Left renal cortex interstitium (tissue), 4 donors: ENCODE results near the gene TCF4. TPM values are rescaled to one million over a fixed set of nuclear protein-coding genes. Genes with fewer than 3 reads are reported as not detected.
"Not testable (repeated sequence)": the region's sequence is repeated elsewhere in the genome, so short reads cannot be mapped to it uniquely, and the experiment has no call there.

Experiments used
- DNase-seq, 4 donors: peaks; one replicate each; pipeline ENCODE4 v3.0.0-alpha.2; 2013; ENCODE audit warnings: low read depth in 4 of 4, low spot score in 2 of 4, missing footprints in 1 of 4
- polyA plus RNA-seq, 4 donors: library from polyadenylated mRNA; unstranded; fragments of 120-200 nt; gene quantifications; one replicate each; pipeline ENCODE4 v1.2.1, GENCODE V29; 2013; ENCODE audit not compliant: insufficient read length in 4 of 4

The TCF4 gene
- polyA plus RNA-seq, 4 donors: 60.9 to 74.8 (median 71.2) TPM

GRCh38 chr18:55483266-55483871 is 104.6 kb downstream of the TCF4 start:
- DNase-seq: no peak

DNA sequence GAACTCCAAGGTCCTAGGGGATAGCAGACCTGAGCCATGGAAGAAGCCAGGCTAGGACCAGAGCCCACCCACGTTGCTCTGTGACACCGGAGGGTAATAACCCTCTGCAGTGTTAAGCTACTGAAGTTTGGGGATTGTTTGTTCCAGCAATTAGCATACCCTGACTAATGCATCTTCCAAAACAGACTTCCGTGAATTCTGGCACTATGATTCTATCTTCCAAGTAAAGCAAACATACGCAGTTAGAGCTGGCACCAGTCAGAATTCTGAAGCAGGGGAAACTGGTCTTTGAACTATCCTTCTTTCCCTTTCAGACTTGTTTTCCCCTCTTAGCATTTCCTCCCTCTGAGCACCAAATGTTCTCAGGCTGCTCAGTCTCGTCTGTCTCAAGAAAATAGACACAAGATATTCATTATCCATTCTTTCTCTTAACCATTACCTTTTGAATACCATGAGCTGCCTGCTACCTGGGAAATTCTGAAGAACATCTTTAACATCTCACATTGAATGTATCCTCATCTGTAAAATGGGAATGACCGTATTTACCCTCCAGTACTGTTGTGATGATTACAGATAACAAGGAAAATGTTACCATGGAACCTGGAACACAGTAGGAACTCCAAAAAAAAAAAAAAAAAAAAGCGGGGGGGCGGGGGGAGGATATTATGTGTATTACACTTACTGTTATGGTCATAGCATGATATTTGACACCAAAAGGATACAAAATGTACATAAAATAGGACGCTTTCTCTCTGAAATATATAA is 108.2 kb downstream of the TCF4 start:
- no peak for DNase-seq

DNA sequence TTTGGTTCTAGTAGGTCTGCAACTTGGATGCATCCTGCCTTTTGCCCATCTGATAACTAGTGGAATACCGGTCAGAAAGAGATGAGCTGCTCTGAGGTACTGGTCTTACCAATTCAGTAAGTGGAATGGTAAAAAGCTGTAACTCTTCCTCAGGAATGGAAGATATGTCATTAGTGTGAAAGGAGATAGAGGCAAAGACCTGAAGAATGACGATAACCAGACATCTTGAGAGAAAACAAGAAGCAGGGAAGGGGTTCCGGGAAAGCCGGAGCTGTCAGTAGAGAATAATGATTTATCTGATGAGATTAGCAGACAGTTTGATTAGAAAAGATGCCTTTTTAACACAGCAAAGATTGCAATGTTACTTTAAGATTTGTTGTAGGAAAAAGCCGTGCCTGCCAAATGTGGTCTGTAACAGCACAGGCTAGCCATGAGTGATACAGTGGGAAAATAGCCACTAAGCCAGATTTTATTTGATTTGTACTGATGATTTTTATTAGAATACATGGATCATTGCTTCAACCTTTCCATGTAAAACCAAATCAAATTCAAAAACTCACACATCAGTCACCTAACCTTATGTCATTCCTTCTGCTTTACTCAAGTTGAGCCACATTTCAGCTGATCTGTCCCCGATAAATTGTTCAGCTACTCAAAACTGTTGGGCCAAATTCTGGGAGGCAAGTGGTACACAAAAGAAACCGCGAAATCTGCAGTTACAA is 110.0 kb downstream of the TCF4 start:
- DNase-seq: no peak

- no peak for DNase-seq
Measured at GRCh38 chr18:55477499-55477859, 110.5 kb downstream of the TCF4 start.

DNA sequence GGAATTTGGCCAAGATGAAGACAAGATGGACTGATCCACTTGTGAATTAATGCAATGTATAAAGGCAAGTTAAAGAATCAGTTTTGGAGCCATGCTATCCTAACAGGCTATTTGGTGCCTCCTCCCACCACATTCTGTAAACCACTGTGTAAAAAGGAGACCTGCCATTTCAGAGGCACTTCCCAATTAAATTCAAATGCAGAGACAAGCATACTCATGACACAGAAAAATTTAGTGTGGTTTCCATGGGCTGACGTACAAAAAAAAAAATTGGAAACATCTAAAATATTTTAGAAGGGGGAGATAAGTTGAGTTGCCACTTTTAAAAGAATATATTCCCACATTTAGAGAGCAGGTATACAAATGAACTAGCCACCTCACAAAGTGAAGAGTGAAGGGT is 112.1 kb downstream of the TCF4 start:
- no peak for DNase-seq

GRCh38 chr18:55475467-55475866 is 112.5 kb downstream of the TCF4 start:
- DNase-seq: no peak

GRCh38 chr18:55473560-55473959 is 114.4 kb downstream of the TCF4 start:
- DNase-seq: no peak

DNA sequence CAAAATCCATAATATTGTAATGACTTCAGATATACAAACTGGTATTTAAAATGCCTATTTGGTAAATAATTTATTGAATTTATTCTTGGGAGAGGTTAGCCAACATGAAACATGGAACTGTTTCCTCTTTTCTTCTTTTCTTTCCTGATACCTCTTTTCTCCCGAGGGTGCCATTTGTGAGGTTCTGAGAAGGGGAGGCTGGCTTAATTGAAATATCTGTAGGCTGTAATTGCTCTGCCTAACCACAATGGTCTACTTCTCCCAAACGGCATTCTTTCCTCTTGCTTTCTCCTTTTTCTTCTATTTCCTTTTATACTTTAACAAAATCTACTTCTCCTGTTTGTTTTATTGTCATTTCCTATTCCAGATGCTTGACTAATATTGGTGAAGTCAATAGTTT is 114.9 kb downstream of the TCF4 start:
- DNase-seq: no peak

DNA sequence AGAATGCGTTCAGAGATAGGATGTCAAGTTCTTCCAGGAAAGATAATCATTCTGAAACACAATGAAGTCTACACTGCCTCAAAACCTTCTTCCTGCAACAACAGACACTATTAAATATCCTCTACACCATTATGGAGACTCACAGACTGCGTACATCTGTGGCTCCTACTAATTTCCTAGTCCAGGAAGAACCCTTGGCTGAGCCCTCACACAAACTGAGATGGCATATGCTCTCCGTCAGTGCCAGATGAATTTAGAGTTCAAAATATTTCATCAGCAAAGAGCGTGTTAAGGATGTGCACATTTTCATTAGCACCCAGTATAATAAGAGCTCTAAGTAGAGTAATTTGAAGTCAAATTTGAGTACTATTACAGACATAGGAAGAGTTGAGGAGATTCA is 117.2 kb downstream of the TCF4 start:
- DNase-seq: no peak

GRCh38 chr18:55469134-55469533 is 118.9 kb downstream of the TCF4 start:
- not testable (repeated sequence) for DNase-seq

GRCh38 chr18:55466789-55467188 is 121.2 kb downstream of the TCF4 start:
- DNase-seq: no peak

DNA sequence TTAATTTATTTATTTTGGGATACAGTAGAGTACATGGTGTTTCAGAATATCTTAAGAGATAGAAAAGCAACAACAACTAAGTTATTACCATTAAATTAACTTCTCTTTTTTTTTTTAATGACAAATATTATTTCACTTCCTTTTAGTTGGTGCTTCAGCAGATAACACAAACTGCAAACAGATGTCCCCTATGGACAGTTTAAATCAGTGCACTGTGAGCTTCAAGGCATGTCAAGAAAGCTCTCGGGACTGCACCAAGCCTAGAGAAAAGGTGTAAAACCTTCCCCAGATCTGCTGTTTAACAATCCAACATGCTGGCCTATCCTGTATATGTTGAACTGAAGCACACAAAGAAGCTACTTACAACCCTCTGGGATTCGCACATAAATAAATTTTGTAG is 122.7 kb downstream of the TCF4 start:
- no peak for DNase-seq

DNA sequence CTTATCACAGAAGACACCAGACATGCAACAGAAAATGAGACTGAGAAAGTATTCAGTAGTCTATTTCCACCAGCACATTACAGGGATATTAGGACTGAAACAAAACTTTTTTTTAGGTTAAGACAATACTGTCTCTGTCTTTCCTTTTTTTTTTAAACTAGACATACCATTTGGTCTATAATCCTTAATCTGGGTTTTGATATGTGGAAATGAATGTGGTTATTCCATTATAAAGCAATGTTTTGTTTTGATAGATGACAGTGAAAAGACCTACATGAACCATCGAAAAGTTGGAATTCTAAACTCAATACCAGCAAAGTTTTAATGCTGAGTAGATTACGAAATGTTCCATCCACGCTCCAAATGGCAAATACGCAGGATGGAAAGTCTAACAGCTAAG is 123.4 kb downstream of the TCF4 start:
- DNase-seq: no peak

GRCh38 chr18:55462652-55463051 is 125.3 kb downstream of the TCF4 start:
- peak in 2 of 4 donors; percentile 24 to 27 for DNase-seq

- peak in 2 of 4 donors; percentile 39 to 56 for DNase-seq
Measured at GRCh38 chr18:55461848-55462247, 126.1 kb downstream of the TCF4 start.

DNA sequence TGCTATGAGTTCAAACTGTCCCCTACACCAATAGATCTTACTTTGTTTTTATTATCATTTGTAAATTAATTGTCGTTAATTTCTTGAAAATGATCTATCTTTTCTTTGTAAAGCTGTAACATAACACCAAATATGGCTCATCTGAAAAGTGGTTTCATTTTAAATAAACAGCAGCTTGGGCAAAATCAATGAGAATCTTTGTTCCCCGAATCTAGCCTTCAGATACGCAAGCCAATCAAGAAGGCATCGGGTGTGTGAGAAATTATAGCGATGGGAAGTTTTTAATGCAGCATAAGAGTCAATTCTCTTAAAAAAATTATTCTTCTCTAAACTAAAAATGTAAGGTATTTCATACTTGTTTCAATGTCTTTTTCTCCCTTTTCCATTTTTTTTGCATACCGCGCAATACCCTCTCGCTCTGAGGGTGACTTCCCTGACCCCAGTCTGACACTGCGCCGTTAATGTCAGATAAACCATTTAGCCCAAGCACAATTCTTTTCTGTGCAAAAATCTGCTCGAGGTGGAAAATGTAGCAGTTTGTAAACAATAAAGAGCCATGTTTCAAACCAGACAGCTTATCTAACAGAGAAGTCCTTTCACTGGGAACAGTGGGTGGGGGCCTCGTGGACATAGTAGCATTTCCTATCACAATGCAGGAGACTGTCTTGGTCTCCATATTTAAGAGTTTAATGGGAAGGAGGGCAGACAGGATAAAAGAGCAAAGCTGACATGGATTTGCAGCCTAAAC is 129.4 kb downstream of the TCF4 start:
- DNase-seq: no peak

- DNase-seq: no peak
Measured at GRCh38 chr18:55457028-55457427, 131.0 kb downstream of the TCF4 start.

- no peak for DNase-seq
Measured at GRCh38 chr18:55455938-55456337, 132.1 kb downstream of the TCF4 start.

DNA sequence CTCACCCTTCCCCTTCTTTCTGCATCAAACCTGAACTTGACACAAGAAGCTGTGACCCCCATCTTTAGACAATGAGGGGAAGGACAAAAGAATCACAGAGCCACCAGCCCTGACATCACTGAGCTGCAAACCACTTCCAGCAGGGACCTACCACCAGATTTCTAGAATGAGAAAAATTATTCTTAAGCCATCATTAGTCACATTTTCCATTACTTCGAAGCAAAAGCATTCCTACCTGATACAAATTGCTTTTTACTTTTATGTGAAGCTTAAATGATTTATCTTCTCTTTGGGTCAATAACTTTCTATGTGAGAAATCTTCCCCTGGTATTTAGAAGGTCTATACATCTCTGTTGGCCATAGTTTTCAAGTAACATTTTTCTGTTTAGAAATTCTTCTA is 134.8 kb downstream of the TCF4 start:
- no peak for DNase-seq

- DNase-seq: no peak
Measured at GRCh38 chr18:55452123-55452611, 135.8 kb downstream of the TCF4 start.
